GM19468 (cell line): Measurements from ENCODE around the gene CKB.
A peak's percentile ranks its signal among the peaks of the same experiment; 100 is the strongest.

Experiments used
- ATAC-seq: cut with Tn5 transposase; IDR thresholded peaks from one replicate; pipeline ENCODE4 v1.9.1; 2021; ENCODE audit warnings: mild to moderate bottlenecking, moderate library complexity, moderate number of reproducible peaks; ENCODE audit not compliant: unreplicated experiment; ENCODE audit errors: extremely low read depth

CKB gene

DNA sequence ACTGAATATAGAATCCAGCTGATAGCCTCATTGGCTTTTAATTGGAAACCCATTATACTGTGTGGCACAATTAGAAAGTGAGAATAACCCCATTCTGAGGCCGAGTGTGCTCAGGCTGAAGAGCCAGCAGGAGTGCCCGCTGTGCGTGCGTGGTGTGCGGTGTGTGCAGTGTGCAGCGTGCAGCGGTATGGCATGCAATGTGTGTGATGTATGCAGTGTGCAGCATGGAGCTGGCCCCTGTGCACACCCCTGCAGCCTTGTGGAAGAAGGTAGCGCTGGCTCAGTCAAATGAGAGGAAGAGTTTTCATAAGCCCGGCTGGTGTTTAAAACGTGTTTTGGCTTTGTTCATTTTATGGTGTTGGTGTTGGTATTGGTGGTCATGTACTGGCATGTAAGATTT lies 22.9 kb downstream of the CKB start:
- ATAC-seq, result no peak

DNA sequence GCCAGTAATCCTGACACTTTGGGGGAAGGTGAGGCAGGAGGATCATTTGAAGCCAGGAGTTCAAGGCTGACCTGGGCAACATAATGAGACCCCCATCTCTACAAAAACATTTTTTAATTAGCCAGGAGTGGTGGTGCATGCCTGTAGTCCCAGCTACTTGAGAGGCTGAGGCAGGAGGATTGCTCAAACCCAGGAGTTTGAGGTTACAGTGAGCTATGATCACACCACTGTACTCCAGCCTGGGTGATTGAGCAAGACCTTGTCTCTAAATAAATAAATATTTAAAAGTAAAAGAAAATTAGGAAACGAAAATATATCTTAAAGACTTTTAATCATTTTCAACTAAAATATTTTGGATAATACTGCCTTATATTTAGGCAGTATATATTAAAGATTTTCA lies 25.9 kb downstream of the CKB start:
- no peak for ATAC-seq

GRCh38 chr14:103495854-103496253 lies 26.8 kb downstream of the CKB start:
- ATAC-seq, result no peak

GRCh38 chr14:103492156-103492925 lies 30.3 kb downstream of the CKB start:
- no peak for ATAC-seq

DNA sequence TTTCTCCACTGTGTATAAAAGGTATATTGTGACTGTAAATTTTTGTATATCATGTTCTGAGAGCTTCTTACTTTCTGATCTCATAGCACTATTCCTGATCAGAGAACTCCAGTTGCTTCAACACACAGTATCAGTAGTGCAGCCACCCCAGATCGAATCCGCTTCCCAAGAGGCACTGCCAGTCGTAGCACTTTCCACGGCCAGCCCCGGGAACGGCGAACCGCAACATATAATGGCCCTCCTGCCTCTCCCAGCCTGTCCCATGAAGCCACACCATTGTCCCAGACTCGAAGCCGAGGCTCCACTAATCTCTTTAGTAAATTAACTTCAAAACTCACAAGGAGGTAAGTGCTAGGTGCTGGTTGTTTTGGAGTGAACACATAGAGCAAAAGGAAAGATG lies 30.9 kb downstream of the CKB start:
- no peak for ATAC-seq

GRCh38 chr14:103489621-103490020 lies 33.0 kb downstream of the CKB start:
- no peak for ATAC-seq

- no peak for ATAC-seq
These were observed 33.7 kb downstream of the CKB start for GRCh38 chr14:103488960-103489359.

DNA sequence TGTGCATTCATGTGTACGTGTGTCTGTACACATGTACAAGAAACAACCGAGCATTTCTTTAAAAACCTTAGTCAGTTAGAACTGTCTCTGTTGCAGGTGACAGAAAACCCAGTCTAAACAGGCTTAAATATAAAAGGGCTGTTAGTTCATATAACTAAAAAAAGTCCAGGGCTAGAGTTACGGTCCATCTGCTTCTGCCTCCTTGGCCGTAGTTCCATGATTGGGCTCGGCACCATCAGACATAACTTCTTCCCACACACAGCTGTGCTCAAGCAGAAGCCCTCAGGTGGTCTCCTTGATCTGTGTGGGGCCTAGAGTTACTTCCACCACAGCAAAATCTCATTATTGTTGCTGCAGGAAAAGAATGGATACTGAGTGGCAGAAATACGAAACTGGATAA lies 34.6 kb downstream of the CKB start:
- ATAC-seq, result no peak

- no peak for ATAC-seq
These were observed 37.1 kb downstream of the CKB start for GRCh38 chr14:103485504-103485903.

DNA sequence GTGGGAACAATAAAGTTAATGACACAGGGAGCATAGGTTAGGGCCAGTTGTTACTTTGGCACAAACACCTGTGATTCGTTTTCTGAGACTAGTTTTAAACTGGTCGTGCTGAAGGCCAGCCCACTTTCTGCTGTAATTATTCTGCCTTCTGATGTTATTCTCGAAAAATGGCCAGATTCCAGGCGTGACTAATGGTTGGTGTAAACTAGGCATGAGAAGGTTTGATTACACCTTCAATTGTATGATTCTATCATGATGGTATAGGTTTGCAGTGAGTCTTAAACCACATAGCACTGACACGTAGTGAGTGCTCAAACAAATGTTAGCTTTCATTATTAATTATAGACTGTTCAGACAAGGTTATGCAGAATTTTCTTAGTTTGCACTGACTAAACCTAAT lies 39.0 kb downstream of the CKB start:
- ATAC-seq, result no peak

DNA sequence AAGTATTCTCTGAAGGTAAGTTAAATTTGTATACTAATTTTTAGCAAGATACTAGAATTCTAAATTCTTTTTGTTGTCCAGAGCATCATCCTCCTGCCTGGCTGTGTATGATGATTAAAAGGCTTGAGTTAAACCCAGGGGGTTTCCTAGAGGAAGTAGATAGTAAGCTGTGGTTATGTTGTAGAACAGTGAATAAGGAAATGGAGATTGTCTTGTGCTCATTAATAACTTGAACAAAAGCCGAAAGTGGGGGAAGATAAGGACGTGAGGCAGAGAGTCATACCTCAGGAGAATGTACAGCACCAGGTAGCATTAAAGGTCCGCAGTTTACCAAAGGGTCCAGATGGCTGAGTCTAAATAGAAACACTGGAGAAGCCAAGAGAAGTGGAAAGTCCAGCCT lies 42.0 kb downstream of the CKB start:
- ATAC-seq, result peak; percentile 58

DNA sequence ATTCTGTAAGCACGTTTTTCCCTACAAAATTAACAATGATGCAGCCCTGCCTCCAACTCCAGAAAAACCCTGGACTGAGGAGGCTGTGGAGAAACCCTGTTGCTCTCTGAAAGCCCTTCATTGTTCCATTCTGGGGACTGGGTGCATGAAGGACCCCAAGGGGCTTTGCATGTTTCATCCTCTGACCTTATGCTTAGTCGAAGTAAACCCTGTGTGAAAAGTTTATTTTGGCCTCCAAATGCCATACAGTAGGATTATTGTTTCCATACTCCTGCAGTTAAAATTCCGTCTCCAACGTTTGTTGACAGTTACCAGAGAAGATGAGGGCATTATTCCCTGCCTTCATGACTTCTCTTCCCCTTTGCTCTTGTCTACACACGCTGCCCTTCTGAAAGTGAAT lies 46.0 kb downstream of the CKB start:
- ATAC-seq, result no peak

DNA sequence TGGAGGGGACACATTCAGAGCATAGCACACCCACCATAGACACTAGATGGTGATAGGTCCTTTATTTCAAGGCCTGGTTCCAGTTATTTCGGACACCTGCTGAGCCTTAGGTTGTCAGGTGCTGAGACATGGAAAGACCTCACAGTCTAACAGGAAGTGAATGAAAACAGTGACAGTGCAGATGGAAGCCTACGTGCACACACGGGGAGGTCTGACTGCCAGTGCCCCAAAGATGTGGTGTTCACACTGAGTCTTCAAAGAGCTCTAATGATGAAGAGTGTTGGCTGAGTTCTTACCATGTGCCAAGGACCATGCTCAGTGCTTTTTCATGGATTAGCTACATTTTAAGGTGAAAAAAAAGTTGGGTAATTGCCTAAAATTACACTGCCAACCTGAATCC lies 46.6 kb downstream of the CKB start:
- ATAC-seq, result no peak

DNA sequence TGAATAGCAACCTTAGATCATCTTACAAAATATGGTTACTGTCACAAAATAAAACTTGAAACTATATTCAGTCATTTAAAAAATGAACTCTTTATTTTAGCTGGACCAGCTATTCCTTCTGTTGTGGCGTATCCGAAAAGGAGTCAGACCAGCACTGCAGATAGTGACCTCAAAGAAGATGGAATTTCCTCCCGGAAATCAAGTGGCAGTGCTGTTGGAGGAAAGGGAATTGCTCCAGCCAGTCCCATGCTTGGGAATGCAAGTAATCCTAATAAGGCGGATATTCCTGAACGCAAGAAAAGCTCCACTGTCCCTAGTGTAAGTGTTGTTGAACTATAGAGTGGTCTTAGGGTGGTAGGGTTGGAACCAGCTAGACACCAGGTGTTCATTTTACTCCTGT lies 47.7 kb downstream of the CKB start:
- no peak for ATAC-seq

- ATAC-seq, result no peak
These were observed 49.7 kb downstream of the CKB start for GRCh38 chr14:103472939-103473338.
